GM19035 (cell line): ENCODE measurements around the gene ARHGAP40.

ENCODE experiments used
- ATAC-seq: cut with Tn5 transposase; IDR thresholded peaks from one replicate; pipeline ENCODE4 v1.9.1; 2021; ENCODE audit not compliant: unreplicated experiment

Gene ARHGAP40

GRCh38 chr20:38601216-38602184, at the start of gene ARHGAP40:
Gene ARHGAP40 (plus strand): TSS chr20:38601809.
- no peak for ATAC-seq

GRCh38 chr20:38554986-38555385, 46.6 kb upstream of the ARHGAP40 start:
- ATAC-seq, result no peak

- ATAC-seq, result no peak
These were observed 46.2 kb upstream of the ARHGAP40 start for GRCh38 chr20:38555395-38555794.

GRCh38 chr20:38557174-38557573, 44.4 kb upstream of the ARHGAP40 start:
- ATAC-seq, result no peak

- no peak for ATAC-seq
These were observed 42.8 kb upstream of the ARHGAP40 start for GRCh38 chr20:38558596-38559360.

GRCh38 chr20:38559764-38560163, 41.8 kb upstream of the ARHGAP40 start:
- ATAC-seq, result no peak

- no peak for ATAC-seq
These were observed 37.7 kb upstream of the ARHGAP40 start for GRCh38 chr20:38563802-38564431.

GRCh38 chr20:38564680-38565079, 36.9 kb upstream of the ARHGAP40 start:
- no peak for ATAC-seq

GRCh38 chr20:38566036-38566598, 35.5 kb upstream of the ARHGAP40 start:
- ATAC-seq, result no peak

- ATAC-seq, result no peak
These were observed 31.7 kb upstream of the ARHGAP40 start for GRCh38 chr20:38569747-38570525.

- no peak for ATAC-seq
These were observed 28.2 kb upstream of the ARHGAP40 start for GRCh38 chr20:38573413-38573812.

- ATAC-seq, result no peak
These were observed 22.2 kb upstream of the ARHGAP40 start for GRCh38 chr20:38579219-38579910.

- ATAC-seq, result no peak
These were observed 21.7 kb upstream of the ARHGAP40 start for GRCh38 chr20:38579921-38580320.

- ATAC-seq, result no peak
These were observed 20.6 kb upstream of the ARHGAP40 start, which contains the start of gene ADIG for GRCh38 chr20:38581013-38581412. Gene ADIG (plus strand): TSS chr20:38581197. CDS start chr20:38581251, 54 bp downstream.

GRCh38 chr20:38581830-38582358, 19.7 kb upstream of the ARHGAP40 start:
- no peak for ATAC-seq

GRCh38 chr20:38583306-38583705, 18.3 kb upstream of the ARHGAP40 start:
- no peak for ATAC-seq

- ATAC-seq, result no peak
These were observed 17.4 kb upstream of the ARHGAP40 start for GRCh38 chr20:38584099-38584763.

GRCh38 chr20:38585404-38586180, 16.0 kb upstream of the ARHGAP40 start:
- ATAC-seq, result no peak
